Stimulated activated CD4-positive, alpha-beta T cell treated with anti-CD3 and anti-CD28 coated beads, Interleukin-2, amount 100 ng/mL, for 24 hours (primary cell): ENCODE data around the gene TAOK3.
"Not testable (repeated sequence)": the region's sequence is repeated elsewhere in the genome, so short reads cannot be mapped to it uniquely, and the experiment has no call there.

Experiments
- DNase-seq, 2 donors: peaks; one replicate each; pipeline ENCODE4 v3.0.0-alpha.2; 2020

The TAOK3 gene

GRCh38 chr12:118290130-118290529 is 82.6 kb downstream of the TAOK3 start:
- no peak for DNase-seq

- no peak for DNase-seq
Measured at GRCh38 chr12:118288174-118288573, 84.5 kb downstream of the TAOK3 start.

DNA sequence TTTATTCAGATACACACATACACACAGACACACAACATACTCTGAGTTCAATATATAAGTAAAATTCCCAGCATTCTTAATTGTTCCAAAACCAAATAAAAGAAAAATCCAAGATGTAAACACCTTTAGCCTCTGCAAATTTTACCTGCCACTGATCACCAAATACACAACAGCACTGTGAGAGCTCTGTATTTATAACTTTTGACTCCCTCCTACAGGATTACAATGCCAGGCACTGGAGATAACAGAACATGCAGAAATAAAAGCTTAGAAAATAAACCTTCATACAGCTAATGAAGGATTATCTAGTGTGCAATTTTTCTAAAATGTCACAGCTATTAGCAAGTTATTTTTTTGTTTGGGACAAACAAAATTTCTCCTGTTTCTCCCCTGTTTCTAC is 85.0 kb downstream of the TAOK3 start:
- DNase-seq, result no peak

GRCh38 chr12:118282767-118283166 is 89.9 kb downstream of the TAOK3 start:
- DNase-seq, result no peak

DNA sequence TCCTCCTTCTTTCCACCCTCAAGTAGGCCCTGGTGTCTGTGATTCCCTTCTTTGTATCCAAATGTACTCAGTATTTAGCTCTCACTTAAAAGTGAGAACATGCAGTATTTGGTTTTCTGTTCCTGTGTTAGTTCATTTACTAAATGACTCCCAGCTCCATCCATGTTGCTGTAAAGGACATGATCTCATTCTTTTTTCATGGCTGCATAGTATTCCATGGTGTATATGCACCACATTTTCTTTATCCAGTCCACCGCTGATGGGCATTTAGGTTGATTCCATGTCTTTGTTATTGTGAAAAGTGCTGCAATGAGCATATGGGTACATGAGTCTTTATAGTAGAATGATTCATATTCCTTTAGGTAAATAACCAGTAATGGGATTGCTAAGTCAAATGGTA is 94.4 kb downstream of the TAOK3 start:
- not testable (repeated sequence) for DNase-seq

DNA sequence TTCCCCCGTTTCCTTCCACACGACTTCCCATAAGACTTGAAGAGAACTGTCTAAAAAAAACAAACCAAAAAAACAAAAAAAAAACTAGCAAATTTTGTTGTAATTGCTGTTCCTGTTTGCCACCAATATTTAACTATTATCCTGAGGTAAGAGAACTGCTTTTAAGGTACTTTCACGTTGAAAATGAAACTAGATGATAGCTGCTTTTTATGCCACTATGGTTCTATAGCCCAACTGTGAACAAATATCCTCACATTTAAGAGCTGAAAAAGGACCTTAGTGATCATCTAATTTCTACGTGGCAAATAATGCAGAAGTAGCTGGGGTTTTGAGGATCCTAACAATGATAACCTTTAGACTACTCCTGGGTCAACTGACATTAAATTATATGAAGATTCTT is 98.6 kb downstream of the TAOK3 start:
- DNase-seq, result no peak

GRCh38 chr12:118271770-118272417 is 100.8 kb downstream of the TAOK3 start:
- no peak for DNase-seq

- no peak for DNase-seq
Measured at GRCh38 chr12:118271183-118271582, 101.5 kb downstream of the TAOK3 start.

DNA sequence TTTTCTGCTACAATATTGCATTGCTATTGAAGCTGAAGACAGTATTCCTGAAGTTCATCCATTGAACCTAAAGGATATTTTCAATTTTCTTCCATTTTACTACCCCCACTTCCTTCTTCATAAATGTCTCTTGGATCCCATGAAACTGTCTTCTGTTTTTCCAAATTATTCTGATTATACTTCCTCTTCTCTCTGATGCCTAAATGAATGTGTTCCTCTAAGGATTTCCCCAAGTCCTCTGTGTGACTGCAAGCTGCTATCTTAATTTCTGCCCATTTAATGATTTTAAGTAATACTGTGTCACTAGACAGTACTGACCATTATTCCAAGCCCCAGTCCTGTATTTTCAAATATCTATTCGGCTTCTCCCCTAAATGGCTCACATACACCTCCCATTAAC is 102.9 kb downstream of the TAOK3 start:
- DNase-seq, result no peak

DNA sequence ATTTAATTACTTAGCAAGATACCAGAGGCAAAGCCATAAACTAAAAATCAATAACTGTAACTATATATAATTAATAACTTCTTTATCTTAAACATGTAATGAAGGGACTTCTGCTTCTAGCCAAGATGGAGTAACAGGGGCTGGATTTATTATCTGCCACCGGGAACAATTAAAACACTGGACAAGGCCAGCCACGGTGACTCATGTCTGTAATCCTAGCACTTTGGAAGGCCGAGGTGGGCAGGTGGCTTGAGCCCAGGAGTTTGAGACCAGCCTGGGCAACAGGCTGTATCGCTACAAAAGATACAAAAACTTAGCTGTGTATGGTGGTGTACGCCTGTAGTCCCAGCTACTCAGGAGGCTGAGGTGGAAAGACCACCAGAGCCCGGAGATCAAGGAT is 113.6 kb downstream of the TAOK3 start:
- no peak for DNase-seq

DNA sequence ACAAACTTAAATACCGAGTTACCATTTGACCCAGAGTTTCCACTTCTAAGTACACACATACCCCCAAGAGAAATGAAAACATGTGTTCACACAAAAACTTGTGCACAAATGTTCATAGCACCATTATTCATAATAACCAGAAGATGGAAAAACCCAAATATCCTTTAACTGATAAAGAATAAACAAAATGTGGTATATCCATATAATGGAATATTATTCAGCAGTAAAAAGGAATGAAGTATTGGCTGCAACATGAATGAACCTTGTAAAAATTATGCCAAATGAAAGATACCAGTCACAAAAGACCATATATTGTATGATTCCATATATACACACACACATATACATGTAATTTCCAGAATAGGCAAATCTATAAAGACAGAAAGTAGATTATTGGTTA is 116.4 kb downstream of the TAOK3 start:
- no peak for DNase-seq

DNA sequence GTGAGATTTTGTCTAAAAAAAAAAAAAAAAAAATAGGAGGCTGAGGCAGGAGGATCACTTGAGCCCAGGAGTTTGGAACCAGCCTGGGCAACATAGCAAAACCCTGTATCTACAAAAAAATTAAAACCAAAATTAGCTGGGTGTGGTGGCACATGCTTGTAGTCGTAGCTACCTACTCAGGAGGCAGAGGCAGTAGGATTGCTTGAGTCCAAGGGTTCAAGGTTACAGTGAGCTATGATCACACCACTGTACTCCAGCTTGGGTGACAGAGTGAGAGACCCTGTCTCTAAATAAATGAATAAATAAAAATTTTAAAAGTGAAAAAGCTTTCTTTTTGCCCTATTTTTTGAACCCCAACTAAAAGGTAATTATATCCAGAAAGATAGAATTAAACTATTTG is 123.2 kb downstream of the TAOK3 start:
- DNase-seq, result no peak

GRCh38 chr12:118245886-118246285 is 126.8 kb downstream of the TAOK3 start:
- not testable (repeated sequence) for DNase-seq

DNA sequence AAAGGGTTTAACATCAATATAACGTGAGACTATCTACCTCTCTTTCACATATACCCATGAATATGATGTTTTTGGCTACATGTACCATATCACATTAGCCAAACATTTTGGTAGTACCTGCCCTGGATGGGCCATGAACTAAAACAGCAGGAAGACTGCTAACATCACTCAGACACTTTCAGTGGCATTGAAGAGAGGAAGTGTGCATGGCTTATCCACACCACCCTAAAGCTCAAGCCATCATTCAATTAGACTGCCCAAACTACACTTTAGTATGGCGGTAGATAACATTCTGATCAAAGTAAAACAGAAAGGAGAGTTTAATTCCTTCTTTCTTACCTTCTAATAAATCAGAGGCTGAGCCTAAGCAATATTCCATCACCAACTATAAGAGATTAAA is 133.8 kb downstream of the TAOK3 start:
- DNase-seq, result no peak

DNA sequence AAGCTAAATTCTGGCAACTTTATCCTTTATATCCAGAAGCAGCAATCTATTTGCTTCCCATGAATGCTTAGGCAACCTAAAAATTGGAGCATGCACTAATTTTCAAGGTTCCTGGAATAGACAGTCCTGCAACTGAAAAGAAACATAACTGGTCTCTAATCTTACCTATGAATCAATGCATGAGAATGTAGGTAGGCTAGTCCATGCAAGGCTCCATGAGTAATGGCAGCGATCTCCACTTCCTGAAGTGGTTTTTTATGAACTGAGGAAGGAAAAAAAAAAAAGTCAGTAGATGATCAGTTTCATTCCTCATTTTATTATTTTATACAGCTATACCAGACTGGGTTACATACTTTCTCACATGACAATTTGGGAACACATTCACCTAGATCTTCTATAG is 134.8 kb downstream of the TAOK3 start:
- DNase-seq, result no peak

DNA sequence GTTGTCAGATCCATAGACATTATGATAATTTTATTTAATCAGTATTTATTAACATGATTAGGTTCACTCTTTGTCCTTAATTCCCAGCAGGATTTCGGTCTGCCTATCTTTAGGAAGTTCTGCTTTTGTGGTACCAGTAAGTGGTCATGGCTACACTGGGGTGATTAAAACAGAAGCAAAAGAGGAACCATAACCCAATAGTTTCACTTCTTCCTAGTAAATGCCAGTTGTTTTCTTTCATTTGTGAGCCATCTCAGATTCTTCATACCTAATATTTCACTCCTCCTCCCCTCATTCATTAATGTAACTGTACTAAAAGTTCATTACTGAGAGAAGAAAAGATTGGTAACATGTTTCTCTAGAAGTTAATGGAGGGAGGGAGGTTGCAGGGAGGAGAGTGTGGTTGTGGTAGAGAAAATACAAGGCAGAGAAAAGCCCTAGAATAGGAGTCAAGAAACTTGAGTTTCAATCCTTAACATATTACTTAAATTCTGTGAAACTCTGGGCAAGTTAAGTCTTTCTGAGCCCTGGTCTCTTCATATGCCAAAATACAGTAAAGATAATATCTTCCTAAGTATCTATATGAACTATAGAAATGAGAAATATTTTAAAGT is 135.5 kb downstream of the TAOK3 start:
- no peak for DNase-seq

- no peak for DNase-seq
Measured at GRCh38 chr12:118220702-118221101, 152.0 kb downstream of the TAOK3 start.

DNA sequence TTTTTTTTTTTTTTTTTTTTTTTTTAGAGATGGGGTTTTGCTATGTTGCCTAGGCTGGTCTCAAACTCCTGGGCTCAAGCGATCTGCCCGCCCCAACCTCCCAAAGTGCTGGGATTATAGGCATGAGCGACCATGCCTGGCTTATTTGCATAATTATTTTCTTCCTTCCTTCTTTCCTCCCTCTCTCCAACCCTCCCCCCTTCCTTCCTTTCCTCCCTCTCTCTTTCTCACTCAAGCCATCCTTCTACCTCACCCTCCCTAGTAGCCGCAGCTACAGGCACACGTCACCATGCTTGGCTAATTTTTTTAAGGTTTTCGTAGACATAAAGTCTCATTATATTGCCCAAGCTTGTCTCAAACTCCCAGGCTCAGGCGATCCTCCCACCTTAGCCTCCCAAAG is 152.9 kb downstream of the TAOK3 start:
- DNase-seq, result no peak

- DNase-seq, result no peak
Measured at GRCh38 chr12:118219106-118219505, 153.6 kb downstream of the TAOK3 start.

DNA sequence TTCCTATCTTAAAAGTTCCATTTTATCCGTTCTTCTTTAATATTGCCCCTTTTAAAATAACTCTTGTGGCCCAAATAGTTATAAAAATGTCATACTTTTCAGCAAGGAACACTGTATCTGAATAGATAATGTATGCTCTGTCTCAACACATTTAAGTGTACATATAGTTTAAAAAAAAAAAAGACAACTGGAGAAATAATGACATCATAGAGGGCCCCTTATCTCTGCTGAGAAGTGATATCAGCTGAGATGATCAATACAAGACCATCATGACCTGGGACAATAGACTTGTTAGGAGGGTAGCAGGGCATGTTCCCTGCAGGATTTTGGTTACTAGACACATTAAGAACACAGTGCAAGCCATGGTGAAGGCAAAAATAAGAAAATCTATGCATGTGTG is 159.3 kb downstream of the TAOK3 start:
- no peak for DNase-seq

DNA sequence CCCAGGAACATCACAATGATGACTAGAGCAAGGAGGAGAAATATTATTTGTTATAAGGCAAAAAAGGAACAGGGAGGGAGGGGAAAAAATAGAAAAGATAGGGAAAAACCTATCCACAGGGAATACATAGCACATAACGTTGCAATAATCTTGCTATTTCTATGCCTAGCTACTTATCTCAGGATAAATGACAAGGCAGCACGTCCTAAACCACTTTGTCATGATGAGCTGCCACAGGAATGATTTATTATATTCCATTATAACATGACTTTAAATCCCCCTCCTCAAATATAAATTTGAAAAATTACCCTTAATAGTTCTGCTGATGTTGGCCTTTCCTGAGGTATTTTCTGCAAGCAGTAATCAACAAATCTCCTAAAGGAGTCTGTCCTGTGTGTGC is 160.1 kb downstream of the TAOK3 start:
- no peak for DNase-seq

DNA sequence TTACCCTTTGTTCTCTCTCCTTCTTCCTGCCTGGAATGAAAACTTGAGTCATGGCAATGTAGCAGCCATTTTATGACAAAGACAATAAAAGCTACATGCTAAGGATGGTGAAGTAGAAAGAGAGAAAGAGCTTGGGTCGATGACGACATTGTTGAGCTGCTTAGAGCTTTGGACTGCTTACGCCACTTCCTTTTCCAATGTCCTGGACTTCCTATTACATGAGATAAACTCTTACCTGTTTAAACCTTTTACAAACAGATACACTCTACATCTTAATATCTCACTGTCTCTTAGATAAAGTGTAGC is 166.6 kb downstream of the TAOK3 start:
- no peak for DNase-seq

GRCh38 chr12:118193958-118194357 is 178.7 kb downstream of the TAOK3 start:
- DNase-seq, result no peak

GRCh38 chr12:118193477-118193876 is 179.2 kb downstream of the TAOK3 start:
- DNase-seq, result no peak

- DNase-seq, result no peak
Measured at GRCh38 chr12:118190266-118190665, 182.4 kb downstream of the TAOK3 start.
